K562 (cell line): Measurements from ENCODE around the gene NABP2.

Experiments used
- ZBED1 ChIP-seq: IDR thresholded peaks from 2 replicates; pipeline ENCODE4 v1.6.1; 2014
- ZNF316 ChIP-seq: fragments of 450-650 bp; IDR thresholded peaks from 2 replicates; pipeline ENCODE4 v1.6.1; 2016
- TF ChIP-seq, protein P1 (sequence below): fragments of 150-350 bp; conservative IDR thresholded peaks from 2 replicates; pipeline ENCODE4 v1.6.1; 2014; ENCODE audit warnings: low read length
- TF ChIP-seq, protein P2 (sequence below), 3 experiments: IDR thresholded peaks in 2 of 3; conservative IDR thresholded peaks in 1 of 3; 2 replicates each; pipeline ENCODE4 v1.5.1; 2011 to 2012; ENCODE audit warnings: low read length in 3 of 3, mild to moderate bottlenecking in 3 of 3, control low read depth in 2 of 3, improper control_type of control experiment in 1 of 3, inconsistent platforms in 1 of 3, low read depth in 1 of 3, mixed read lengths in 1 of 3, moderate library complexity in 1 of 3; ENCODE audit not compliant: insufficient read depth in 2 of 3
- TF ChIP-seq, protein P3 (sequence below): sonication (generic); formaldehyde crosslinking; IDR thresholded peaks from 2 replicates; pipeline ENCODE4 v1.9.0; 2022; ENCODE audit warnings: mild to moderate bottlenecking, missing genetic modification reagents

DNA sequence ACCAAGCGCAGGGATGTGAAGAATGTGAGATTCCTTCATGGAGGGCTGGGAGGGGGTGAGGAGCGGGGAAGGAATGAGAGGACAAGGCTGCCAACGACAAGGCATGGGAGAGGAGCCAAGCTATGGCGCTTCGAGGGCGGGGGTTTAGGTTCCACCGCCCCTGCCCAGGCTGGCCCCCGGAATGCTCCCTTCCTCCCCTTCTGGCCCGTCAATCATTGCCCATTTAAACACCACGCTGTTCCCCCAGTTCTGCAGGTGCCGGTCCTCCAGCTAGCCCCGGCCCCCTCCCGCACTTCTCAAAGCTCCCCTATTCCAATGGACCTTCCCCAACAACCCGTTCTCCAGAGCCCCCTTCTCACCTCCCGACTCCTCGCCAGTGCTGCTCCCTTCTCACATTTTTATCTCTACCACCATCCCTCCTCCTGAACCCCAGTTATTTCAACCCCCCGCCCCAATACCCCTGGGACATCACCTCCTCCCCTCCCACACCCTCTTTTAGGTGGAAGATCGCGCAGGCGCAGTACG, 2.8 kb upstream of the NABP2 start:
- TF ChIP-seq, protein P1, sequence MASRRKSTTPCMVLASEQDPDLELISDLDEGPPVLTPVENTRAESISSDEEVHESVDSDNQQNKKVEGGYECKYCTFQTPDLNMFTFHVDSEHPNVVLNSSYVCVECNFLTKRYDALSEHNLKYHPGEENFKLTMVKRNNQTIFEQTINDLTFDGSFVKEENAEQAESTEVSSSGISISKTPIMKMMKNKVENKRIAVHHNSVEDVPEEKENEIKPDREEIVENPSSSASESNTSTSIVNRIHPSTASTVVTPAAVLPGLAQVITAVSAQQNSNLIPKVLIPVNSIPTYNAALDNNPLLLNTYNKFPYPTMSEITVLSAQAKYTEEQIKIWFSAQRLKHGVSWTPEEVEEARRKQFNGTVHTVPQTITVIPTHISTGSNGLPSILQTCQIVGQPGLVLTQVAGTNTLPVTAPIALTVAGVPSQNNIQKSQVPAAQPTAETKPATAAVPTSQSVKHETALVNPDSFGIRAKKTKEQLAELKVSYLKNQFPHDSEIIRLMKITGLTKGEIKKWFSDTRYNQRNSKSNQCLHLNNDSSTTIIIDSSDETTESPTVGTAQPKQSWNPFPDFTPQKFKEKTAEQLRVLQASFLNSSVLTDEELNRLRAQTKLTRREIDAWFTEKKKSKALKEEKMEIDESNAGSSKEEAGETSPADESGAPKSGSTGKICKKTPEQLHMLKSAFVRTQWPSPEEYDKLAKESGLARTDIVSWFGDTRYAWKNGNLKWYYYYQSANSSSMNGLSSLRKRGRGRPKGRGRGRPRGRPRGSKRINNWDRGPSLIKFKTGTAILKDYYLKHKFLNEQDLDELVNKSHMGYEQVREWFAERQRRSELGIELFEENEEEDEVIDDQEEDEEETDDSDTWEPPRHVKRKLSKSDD: no peak
- TF ChIP-seq, protein P2, sequence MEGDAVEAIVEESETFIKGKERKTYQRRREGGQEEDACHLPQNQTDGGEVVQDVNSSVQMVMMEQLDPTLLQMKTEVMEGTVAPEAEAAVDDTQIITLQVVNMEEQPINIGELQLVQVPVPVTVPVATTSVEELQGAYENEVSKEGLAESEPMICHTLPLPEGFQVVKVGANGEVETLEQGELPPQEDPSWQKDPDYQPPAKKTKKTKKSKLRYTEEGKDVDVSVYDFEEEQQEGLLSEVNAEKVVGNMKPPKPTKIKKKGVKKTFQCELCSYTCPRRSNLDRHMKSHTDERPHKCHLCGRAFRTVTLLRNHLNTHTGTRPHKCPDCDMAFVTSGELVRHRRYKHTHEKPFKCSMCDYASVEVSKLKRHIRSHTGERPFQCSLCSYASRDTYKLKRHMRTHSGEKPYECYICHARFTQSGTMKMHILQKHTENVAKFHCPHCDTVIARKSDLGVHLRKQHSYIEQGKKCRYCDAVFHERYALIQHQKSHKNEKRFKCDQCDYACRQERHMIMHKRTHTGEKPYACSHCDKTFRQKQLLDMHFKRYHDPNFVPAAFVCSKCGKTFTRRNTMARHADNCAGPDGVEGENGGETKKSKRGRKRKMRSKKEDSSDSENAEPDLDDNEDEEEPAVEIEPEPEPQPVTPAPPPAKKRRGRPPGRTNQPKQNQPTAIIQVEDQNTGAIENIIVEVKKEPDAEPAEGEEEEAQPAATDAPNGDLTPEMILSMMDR (IDR thresholded peaks at IDR 0.05 in 2 of 3, conservative IDR thresholded peaks at IDR 0.05 in 1 of 3; ENCODE audit: insufficient read depth in 2 of 3, low read depth in 1 of 3, low read length in 3 of 3): no peak
- no peak for TF ChIP-seq ZBED1
- TF ChIP-seq, protein P3, sequence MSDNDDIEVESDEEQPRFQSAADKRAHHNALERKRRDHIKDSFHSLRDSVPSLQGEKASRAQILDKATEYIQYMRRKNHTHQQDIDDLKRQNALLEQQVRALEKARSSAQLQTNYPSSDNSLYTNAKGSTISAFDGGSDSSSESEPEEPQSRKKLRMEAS (CRISPR knock-in tag): no peak
- TF ChIP-seq ZNF316: no peak
